ENCODE measurements around the gene ACTR3C. TPM values are rescaled to one million over a fixed set of nuclear protein-coding genes. Genes with fewer than 3 reads are reported as not detected.
A peak's percentile ranks its signal among the peaks of the same experiment; 100 is the strongest.

ACTR3C gene
- total RNA-seq, 1 experiment from 2014 or later, result 8.0 TPM

GRCh38 chr7:150341263-150342120, 18.1 kb upstream of the ACTR3C start, which contains the start of gene RARRES2:
Gene RARRES2 (minus strand): TSS chr7:150341629. CDS start chr7:150340609, 1,020 bp downstream.
- ChIA-PET CTCF (no interaction called here), POLR2A (no interaction called here)
- Histone ChIP-seq H3K9me3 (0 out of 2 replicates have a peak, but pooled peaks cover 6% of the 10 kb centered on the region), H3K27me3 (replicated peaks; ENCODE audit: control insufficient read depth, insufficient read depth, low read length) (no peaks in the 10 kb centered on the region), H3K4me1 (no peaks in the 10 kb centered on the region), H3K4me3 (ENCODE audit: low read depth, low read length) (no peak within 1 kb of the TSS), H3K36me3 (ENCODE audit: control insufficient read depth, insufficient read depth, low read length) (no peaks in the 10 kb centered on the region)
- Mint-ChIP-seq H3K4me3 (ENCODE audit: unreplicated experiment) (no peak within 1 kb of the TSS), H3K27ac (ENCODE audit: unreplicated experiment) (no peak within 1 kb of the TSS), H3K4me1 (ENCODE audit: low read depth, unreplicated experiment) (no peaks in the 10 kb centered on the region), H3K36me3 (ENCODE audit: insufficient read depth, unreplicated experiment) (peaks cover 8% of the 10 kb centered on the region), H3K27me3 (ENCODE audit: insufficient read depth, unreplicated experiment) (peaks cover 3% of the 10 kb centered on the region), H3K9me3 (ENCODE audit: unreplicated experiment) (no peaks in the 10 kb centered on the region)
- BruUV-seq (replicated peaks), result no TSS peak
- no peak for TF ChIP-seq CTCF (IDR thresholded peaks at IDR 0.05; ENCODE audit: insufficient read depth in 1 of 2, low read depth in 1 of 2, low read length in 1 of 2, severe bottlenecking in 1 of 2, unreplicated experiment in 1 of 2)
- no peak for DNase-seq
- intact Hi-C loops (cut with micrococcal nuclease; ENCODE audit: unreplicated experiment), result no loop called here

- Histone ChIP-seq H3K4me3 (ENCODE audit: low read depth, low read length) (no peak overlapping the region), H3K9me3 (0 out of 2 replicates have a peak, but pooled peaks cover 6% of the 10 kb centered on the region), H3K4me1 (no peaks in the 10 kb centered on the region), H3K36me3 (ENCODE audit: control insufficient read depth, insufficient read depth, low read length) (no peaks in the 10 kb centered on the region), H3K27me3 (replicated peaks; ENCODE audit: control insufficient read depth, insufficient read depth, low read length) (no peaks in the 10 kb centered on the region)
- no peak for TF ChIP-seq CTCF (IDR thresholded peaks at IDR 0.05; ENCODE audit: insufficient read depth in 1 of 2, low read depth in 1 of 2, low read length in 1 of 2, severe bottlenecking in 1 of 2, unreplicated experiment in 1 of 2)
- POLR2A ChIA-PET, result no interaction called here
- CTCF ChIA-PET, result no interaction called here
- Mint-ChIP-seq H3K4me3 (ENCODE audit: unreplicated experiment) (no peak overlapping the region), H3K36me3 (ENCODE audit: insufficient read depth, unreplicated experiment) (peaks cover 8% of the 10 kb centered on the region), H3K4me1 (ENCODE audit: low read depth, unreplicated experiment) (no peaks in the 10 kb centered on the region), H3K27me3 (ENCODE audit: insufficient read depth, unreplicated experiment) (no peaks in the 10 kb centered on the region), H3K9me3 (ENCODE audit: unreplicated experiment) (no peaks in the 10 kb centered on the region), H3K27ac (ENCODE audit: unreplicated experiment) (no peak overlapping the region)
- no peak for DNase-seq
- intact Hi-C loops (cut with micrococcal nuclease; ENCODE audit: unreplicated experiment), result no loop called here
- no TSS peak for BruUV-seq (replicated peaks)
These were observed 17.5 kb upstream of the ACTR3C start for GRCh38 chr7:150340875-150341262.

GRCh38 chr7:150340024-150340749, 16.8 kb upstream of the ACTR3C start:
- Mint-ChIP-seq H3K9me3 (ENCODE audit: unreplicated experiment) (no peaks in the 10 kb centered on the region), H3K4me1 (ENCODE audit: low read depth, unreplicated experiment) (no peaks in the 10 kb centered on the region), H3K36me3 (ENCODE audit: insufficient read depth, unreplicated experiment) (peaks cover 8% of the 10 kb centered on the region), H3K27me3 (ENCODE audit: insufficient read depth, unreplicated experiment) (no peaks in the 10 kb centered on the region), H3K4me3 (ENCODE audit: unreplicated experiment) (no peak overlapping the region), H3K27ac (ENCODE audit: unreplicated experiment) (peak overlapping the region; percentile 15)
- H3K36me3 ChIP-seq (ENCODE audit: control insufficient read depth, insufficient read depth, low read length), result no peaks in the 10 kb centered on the region
- ChIA-PET POLR2A (no interaction called here), CTCF (no interaction called here)
- no peaks in the 10 kb centered on the region for H3K4me1 ChIP-seq
- H3K9me3 ChIP-seq, result 0 out of 2 replicates have a peak, but pooled peaks cover 6% of the 10 kb centered on the region
- intact Hi-C loops (cut with micrococcal nuclease; ENCODE audit: unreplicated experiment), result no loop called here
- BruUV-seq (replicated peaks), result no TSS peak
- no peak for DNase-seq
- H3K27me3 ChIP-seq (replicated peaks; ENCODE audit: control insufficient read depth, insufficient read depth, low read length), result no peaks in the 10 kb centered on the region
- no peak for TF ChIP-seq CTCF (IDR thresholded peaks at IDR 0.05; ENCODE audit: insufficient read depth in 1 of 2, low read depth in 1 of 2, low read length in 1 of 2, severe bottlenecking in 1 of 2, unreplicated experiment in 1 of 2)
- no peak overlapping the region for H3K4me3 ChIP-seq (ENCODE audit: low read depth, low read length)
